Panc1 (cell line): ENCODE results near the gene NOVA1. TPM values are rescaled to one million over a fixed set of nuclear protein-coding genes. Genes with fewer than 3 reads are reported as not detected.

Source experiments
- ATAC-seq: fragments of 200-7000 bp; cut with Tn5 transposase; 2 replicates; pipeline ENCODE4 v1.9.1; 2020; ENCODE audit warnings: mild to moderate bottlenecking, moderate library complexity
- BruUV-seq: library from RNA; stranded (reverse); fragments of 400-500 nt; replicated peaks from 2 replicates; lab custom pipeline; 2021; lab: Mats Ljungman, UMichigan
- CTCF ChIA-PET: fragments of 300-600 bp; sonication (Branson Sonifier 250); formaldehyde crosslinking; loops from one replicate; lab custom pipeline; 2022; ENCODE audit warnings: antibody characterized with exemption; lab: Charles Lee
- POLR2A ChIA-PET: fragments of 300-600 bp; sonication (Branson Sonifier 250); formaldehyde crosslinking; loops from one replicate; lab custom pipeline; 2022; ENCODE audit warnings: antibody characterized with exemption; lab: Charles Lee
- DNase-seq: peaks from one replicate; pipeline ENCODE4 v3.0.0-alpha.2; 2010; ENCODE audit warnings: low read depth, low spot score
- H3K27ac ChIP-seq: 2 replicates; pipeline ENCODE4 v1.5.1; 2011; ENCODE audit warnings: mild to moderate bottlenecking, low read length, inconsistent platforms
- H3K27me3 ChIP-seq: fragments of 200-500 bp; sonication (Bioruptor generic); 2 replicates; pipeline ENCODE4 v1.6.0; 2014; ENCODE audit warnings: low read length, inconsistent platforms; ENCODE audit not compliant: control insufficient read depth, insufficient read depth
- H3K36me3 ChIP-seq: fragments of 200-500 bp; sonication (Bioruptor generic); 2 replicates; pipeline ENCODE4 v1.5.1; 2014; ENCODE audit warnings: inconsistent platforms, mild to moderate bottlenecking, low read length, moderate library complexity; ENCODE audit not compliant: control insufficient read depth, insufficient read depth
- H3K4me1 ChIP-seq: 2 replicates; pipeline ENCODE4 v1.5.1; 2011; ENCODE audit warnings: inconsistent platforms, mild to moderate bottlenecking, low read length, moderate library complexity; ENCODE audit not compliant: control insufficient read depth, insufficient read depth
- H3K4me3 ChIP-seq, 2 experiments: 2 replicates each; pipeline ENCODE4 v1.5.1; 2011 to 2012; ENCODE audit warnings: low read depth in 2 of 2, low read length in 2 of 2, mild to moderate bottlenecking in 2 of 2, inconsistent platforms in 1 of 2, moderate library complexity in 1 of 2
- H3K9me3 ChIP-seq: fragments of 200-500 bp; sonication (Bioruptor generic); 2 replicates; pipeline ENCODE4 v1.5.1; 2014; ENCODE audit warnings: low read depth, mild to moderate bottlenecking, inconsistent platforms, low read length, moderate library complexity; ENCODE audit not compliant: control insufficient read depth, insufficient read depth
- POLR2AphosphoS5 ChIP-seq: IDR thresholded peaks from 2 replicates; pipeline ENCODE4 v1.6.1; 2012; ENCODE audit warnings: mild to moderate bottlenecking, low read depth, low read length, moderate library complexity
- REST ChIP-seq, 2 experiments: IDR thresholded peaks; 2 replicates each; pipeline ENCODE4 v1.6.1; 2011 to 2012; ENCODE audit warnings: low read depth in 2 of 2, control low read depth in 1 of 2, low read length in 1 of 2, mild to moderate bottlenecking in 1 of 2, moderate library complexity in 1 of 2; ENCODE audit not compliant: insufficient read depth in 1 of 2
- SIN3A ChIP-seq: IDR thresholded peaks from 2 replicates; pipeline ENCODE4 v1.6.1; 2012; ENCODE audit warnings: low read depth, mild to moderate bottlenecking, low read length, moderate library complexity, borderline replicate concordance; ENCODE audit not compliant: insufficient read depth
- TCF7L2 ChIP-seq: IDR thresholded peaks from 2 replicates; pipeline ENCODE4 v1.6.1; 2011; ENCODE audit warnings: mild to moderate bottlenecking, low read depth, low read length, inconsistent platforms
- in situ Hi-C: cut with HindIII; loops from 2 replicates; pipeline ENCODE4 v1.10.0; 2016; ENCODE audit warnings: low sequenced_read_pairs, low pct_unique_long_range_greater_than_20kb
- intact Hi-C: fragments of 100-400 bp; cut with micrococcal nuclease; formaldehyde crosslinking; loops from one replicate; pipeline ENCODE4 v1.10.0; 2022; ENCODE audit not compliant: unreplicated experiment
- total RNA-seq: library from RNA; stranded (reverse); gene quantifications from one replicate; pipeline ENCODE4 v1.2.1, GENCODE V29; 2021; ENCODE audit not compliant: unreplicated experiment
- TF ChIP-seq, protein P1 (sequence below): fragments of 450-650 bp; IDR thresholded peaks from 2 replicates; pipeline ENCODE4 v1.5.1; 2017; ENCODE audit warnings: mild to moderate bottlenecking

NOVA1 gene
- total RNA-seq, 1 experiment from 2014 or later = not detected

GRCh38 chr14:26589925-26590324, 7.9 kb downstream of the NOVA1 start:
- Histone ChIP-seq H3K27me3 (no peaks in the 10 kb centered on the region), H3K4me1 (no peaks in the 10 kb centered on the region), H3K27ac (no peak overlapping the region), H3K9me3 (no peaks in the 10 kb centered on the region), H3K36me3 (no peaks in the 10 kb centered on the region), H3K4me3 (no peak overlapping the region)
- BruUV-seq = no TSS peak
- ChIA-PET CTCF (no interaction called here), POLR2A (no interaction called here)
- in situ Hi-C loops = no loop called here
- no peak for ATAC-seq
- intact Hi-C loops = no loop called here
- no peak for DNase-seq
- no peak for TF ChIP-seq SIN3A
- TF ChIP-seq POLR2AphosphoS5 = no peak
- no peak for TF ChIP-seq TCF7L2
- TF ChIP-seq REST (IDR thresholded peaks at IDR 0.05; ENCODE audit: insufficient read depth in 1 of 2, low read depth in 2 of 2, low read length in 1 of 2) = no peak
- TF ChIP-seq, protein P1, sequence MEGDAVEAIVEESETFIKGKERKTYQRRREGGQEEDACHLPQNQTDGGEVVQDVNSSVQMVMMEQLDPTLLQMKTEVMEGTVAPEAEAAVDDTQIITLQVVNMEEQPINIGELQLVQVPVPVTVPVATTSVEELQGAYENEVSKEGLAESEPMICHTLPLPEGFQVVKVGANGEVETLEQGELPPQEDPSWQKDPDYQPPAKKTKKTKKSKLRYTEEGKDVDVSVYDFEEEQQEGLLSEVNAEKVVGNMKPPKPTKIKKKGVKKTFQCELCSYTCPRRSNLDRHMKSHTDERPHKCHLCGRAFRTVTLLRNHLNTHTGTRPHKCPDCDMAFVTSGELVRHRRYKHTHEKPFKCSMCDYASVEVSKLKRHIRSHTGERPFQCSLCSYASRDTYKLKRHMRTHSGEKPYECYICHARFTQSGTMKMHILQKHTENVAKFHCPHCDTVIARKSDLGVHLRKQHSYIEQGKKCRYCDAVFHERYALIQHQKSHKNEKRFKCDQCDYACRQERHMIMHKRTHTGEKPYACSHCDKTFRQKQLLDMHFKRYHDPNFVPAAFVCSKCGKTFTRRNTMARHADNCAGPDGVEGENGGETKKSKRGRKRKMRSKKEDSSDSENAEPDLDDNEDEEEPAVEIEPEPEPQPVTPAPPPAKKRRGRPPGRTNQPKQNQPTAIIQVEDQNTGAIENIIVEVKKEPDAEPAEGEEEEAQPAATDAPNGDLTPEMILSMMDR = no peak

GRCh38 chr14:26577711-26578110, 20.1 kb downstream of the NOVA1 start:
- no TSS peak for BruUV-seq
- no peak for ATAC-seq
- intact Hi-C loops (no loop called here), in situ Hi-C loops (no loop called here)
- Histone ChIP-seq H3K36me3 (no peaks in the 10 kb centered on the region), H3K27me3 (no peaks in the 10 kb centered on the region), H3K27ac (no peak overlapping the region), H3K9me3 (no peaks in the 10 kb centered on the region), H3K4me3 (no peak overlapping the region), H3K4me1 (no peaks in the 10 kb centered on the region)
- ChIA-PET CTCF (no interaction called here), POLR2A (no interaction called here)
- TF ChIP-seq SIN3A (no peak), POLR2AphosphoS5 (no peak), REST (IDR thresholded peaks at IDR 0.05; ENCODE audit: insufficient read depth in 1 of 2, low read depth in 2 of 2, low read length in 1 of 2) (no peak), TCF7L2 (no peak)
- TF ChIP-seq, protein P1 = no peak
- no peak for DNase-seq
